ENCODE results near the gene NR0B2. TPM values are rescaled to one million over a fixed set of nuclear protein-coding genes. Genes with fewer than 3 reads are reported as not detected.

Gene NR0B2
- polyA plus RNA-seq, 1 experiment, result not detected

- no peak for DNase-seq (ENCODE audit: low read depth, low spot score)
- Histone ChIP-seq H3K27me3 (ENCODE audit: control insufficient read depth, insufficient read depth, low read length) (peaks cover 8% of the 10 kb centered on the region), H3K4me3 (ENCODE audit: low read depth, low read length) (no peak overlapping the region), H3K9me3 (ENCODE audit: control insufficient read depth, insufficient read depth, low read length) (no peaks in the 10 kb centered on the region), H3K27ac (ENCODE audit: low read depth, low read length) (no peak overlapping the region)
- POLR2A ChIA-PET, result interaction anchor here (0.6 kb wide), 1 partner anchor 130 kb away, joined by 3 read pairs; no protein-coding TSS in a partner anchor
- TF ChIP-seq CTCF (IDR thresholded peaks at IDR 0.05; ENCODE audit: low read depth, low read length), result no peak
- CTCF ChIA-PET, result no interaction called here
Measured at GRCh38 chr1:26913389-26913753, 404 bp downstream of the NR0B2 start.

GRCh38 chr1:26912147-26912490, 1.7 kb downstream of the NR0B2 start:
- CTCF ChIA-PET, result no interaction called here

GRCh38 chr1:26911399-26912146, 2.2 kb downstream of the NR0B2 start:
- ChIA-PET POLR2A (no interaction called here), CTCF (no interaction called here)
- no peaks in the 10 kb centered on the region for H3K9me3 ChIP-seq (ENCODE audit: control insufficient read depth, insufficient read depth, low read length)
- H3K4me3 ChIP-seq (ENCODE audit: low read depth, low read length), result no peak overlapping the region
- no peak overlapping the region for H3K27ac ChIP-seq (ENCODE audit: low read depth, low read length)
- H3K27me3 ChIP-seq (ENCODE audit: control insufficient read depth, insufficient read depth, low read length), result peaks cover 8% of the 10 kb centered on the region
- no peak for DNase-seq (ENCODE audit: low read depth, low spot score)
- TF ChIP-seq CTCF (IDR thresholded peaks at IDR 0.05; ENCODE audit: low read depth, low read length), result no peak

More at GRCh38 chr1:26912147-26912490, 1.7 kb downstream of the NR0B2 start:
- TF ChIP-seq CTCF (IDR thresholded peaks at IDR 0.05; ENCODE audit: low read depth, low read length), result no peak
- no peak overlapping the region for H3K4me3 ChIP-seq (ENCODE audit: low read depth, low read length)
- DNase-seq (ENCODE audit: low read depth, low spot score), result no peak
- H3K27ac ChIP-seq (ENCODE audit: low read depth, low read length), result no peak overlapping the region
- H3K9me3 ChIP-seq (ENCODE audit: control insufficient read depth, insufficient read depth, low read length), result no peaks in the 10 kb centered on the region
- peaks cover 8% of the 10 kb centered on the region for H3K27me3 ChIP-seq (ENCODE audit: control insufficient read depth, insufficient read depth, low read length)
- POLR2A ChIA-PET, result no interaction called here

GRCh38 chr1:26910343-26911160, 3.2 kb downstream of the NR0B2 start:
- H3K9me3 ChIP-seq (ENCODE audit: control insufficient read depth, insufficient read depth, low read length), result no peaks in the 10 kb centered on the region
- peaks cover 8% of the 10 kb centered on the region for H3K27me3 ChIP-seq (ENCODE audit: control insufficient read depth, insufficient read depth, low read length)
- TF ChIP-seq CTCF (IDR thresholded peaks at IDR 0.05; ENCODE audit: low read depth, low read length), result no peak
- no peak for DNase-seq (ENCODE audit: low read depth, low spot score)
- no peak overlapping the region for H3K27ac ChIP-seq (ENCODE audit: low read depth, low read length)
- ChIA-PET POLR2A (interaction anchor here (1.0 kb wide), 1 partner anchor 10 kb away, joined by 4 read pairs; the partner anchor contains the start of gene GPATCH3), CTCF (no interaction called here)
- no peak overlapping the region for H3K4me3 ChIP-seq (ENCODE audit: low read depth, low read length)

GRCh38 chr1:26909951-26910342, 3.8 kb downstream of the NR0B2 start:
- Histone ChIP-seq H3K4me3 (ENCODE audit: low read depth, low read length) (no peak overlapping the region), H3K27ac (ENCODE audit: low read depth, low read length) (no peak overlapping the region), H3K27me3 (ENCODE audit: control insufficient read depth, insufficient read depth, low read length) (peaks cover 8% of the 10 kb centered on the region), H3K9me3 (ENCODE audit: control insufficient read depth, insufficient read depth, low read length) (no peaks in the 10 kb centered on the region)
- no peak for DNase-seq (ENCODE audit: low read depth, low spot score)
- ChIA-PET POLR2A (interaction anchor here (1.0 kb wide), 1 partner anchor 10 kb away, joined by 4 read pairs; the partner anchor contains the start of gene GPATCH3), CTCF (no interaction called here)
- no peak for TF ChIP-seq CTCF (IDR thresholded peaks at IDR 0.05; ENCODE audit: low read depth, low read length)

All from AG04450 (cell line).